GM12865 (cell line): ENCODE data around the gene AP2S1.
"Not testable (repeated sequence)": the region's sequence is repeated elsewhere in the genome, so short reads cannot be mapped to it uniquely, and the experiment has no call there.

Experiments used
- DNase-seq: peaks from one replicate; pipeline ENCODE4 v3.0.0; 2010; ENCODE audit warnings: low read depth
- H3K4me3 ChIP-seq: 2 replicates; pipeline ENCODE4 v1.5.1; 2011; ENCODE audit warnings: mild to moderate bottlenecking, low read depth, low read length, control low read depth
- CTCF ChIP-seq: IDR thresholded peaks from 2 replicates; pipeline ENCODE4 v1.5.1; 2011; ENCODE audit warnings: low read length, control low read depth, low read depth, inconsistent platforms; ENCODE audit not compliant: insufficient read depth; ENCODE audit errors: missing control alignments

The AP2S1 gene

DNA sequence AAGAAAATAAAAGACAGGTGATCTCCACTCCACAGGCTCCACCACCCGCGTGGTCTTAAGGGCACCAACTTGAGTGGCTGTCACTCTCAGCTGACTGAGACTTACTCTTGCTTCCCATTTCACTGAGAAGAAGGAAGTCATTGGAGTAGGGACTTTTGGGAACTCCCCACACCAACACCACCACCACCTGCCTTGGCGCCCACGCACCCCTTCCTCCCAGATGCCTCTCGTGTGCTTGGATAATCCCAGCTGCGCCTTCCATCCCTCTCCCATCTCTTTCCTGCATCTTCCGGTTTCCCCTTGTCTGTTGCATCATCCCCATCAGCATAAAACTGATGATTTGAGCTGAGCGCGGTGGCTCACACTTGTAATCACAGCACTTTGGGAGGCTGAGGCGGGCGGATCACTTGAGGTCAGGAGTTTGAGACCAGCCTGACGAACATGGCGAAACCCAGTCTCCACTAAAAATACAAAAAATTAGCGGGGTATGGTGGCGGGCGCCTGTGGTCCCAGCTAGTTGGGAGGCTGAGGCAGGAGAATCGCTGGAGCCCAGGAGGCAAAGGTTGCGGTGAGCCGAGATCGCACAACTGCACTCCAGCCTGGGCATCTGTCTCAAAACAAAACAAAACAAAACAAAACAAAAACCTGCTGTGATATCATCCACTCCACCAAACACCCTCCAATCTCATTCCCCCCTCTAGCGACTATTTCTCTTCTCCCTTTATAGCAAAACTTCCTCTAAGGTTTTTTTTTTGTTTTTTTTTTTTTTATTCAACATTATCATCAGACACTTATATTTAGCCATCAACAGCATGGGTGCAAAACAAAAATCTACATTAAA, 25.5 kb downstream of the AP2S1 start:
- TF ChIP-seq CTCF: peak; percentile 9
- DNase-seq: peak; percentile 58
- no peak overlapping the region; the same call in 1 of the 2 replicates for H3K4me3 ChIP-seq

DNA sequence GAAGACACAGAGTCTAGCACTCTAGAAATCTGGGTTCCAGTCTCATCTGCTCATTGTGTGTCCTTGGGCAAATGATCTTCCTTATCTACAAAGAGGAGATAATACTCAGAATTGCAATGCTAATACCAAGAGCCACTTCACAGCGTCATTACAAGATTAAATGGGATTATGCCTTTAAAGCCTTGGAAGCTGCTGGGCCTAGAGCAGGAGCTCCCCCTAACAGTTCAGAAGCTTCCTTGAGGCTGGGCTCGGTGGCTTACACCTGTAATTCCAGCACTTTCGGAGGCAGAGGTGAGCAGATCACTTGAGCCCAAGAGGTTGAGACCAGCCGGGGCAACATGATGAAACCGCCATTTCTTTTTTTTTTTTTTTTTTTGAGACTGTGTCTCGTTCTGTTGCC, 27.6 kb downstream of the AP2S1 start:
- TF ChIP-seq CTCF: no peak
- no peak overlapping the region for H3K4me3 ChIP-seq
- DNase-seq: no peak

DNA sequence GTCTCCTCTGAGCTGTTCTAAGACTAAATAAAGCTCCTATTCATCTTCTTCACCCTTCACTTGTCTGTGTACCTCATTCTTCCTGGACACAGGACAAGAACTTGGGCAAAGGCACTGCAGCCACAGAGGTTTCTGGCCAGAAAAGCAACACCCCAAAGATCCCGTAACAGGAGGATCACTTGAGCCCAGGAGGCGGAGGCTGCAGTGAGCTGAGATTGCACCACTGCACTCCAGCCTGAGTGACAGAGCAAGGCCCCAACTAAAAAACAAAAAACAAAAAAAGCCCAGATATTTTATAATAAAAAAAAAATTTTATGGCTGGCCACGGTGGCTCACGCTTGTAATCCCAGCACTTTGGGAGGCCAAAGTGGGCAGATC, 28.2 kb downstream of the AP2S1 start:
- DNase-seq, H3K4me3 ChIP-seq: not testable (repeated sequence)

DNA sequence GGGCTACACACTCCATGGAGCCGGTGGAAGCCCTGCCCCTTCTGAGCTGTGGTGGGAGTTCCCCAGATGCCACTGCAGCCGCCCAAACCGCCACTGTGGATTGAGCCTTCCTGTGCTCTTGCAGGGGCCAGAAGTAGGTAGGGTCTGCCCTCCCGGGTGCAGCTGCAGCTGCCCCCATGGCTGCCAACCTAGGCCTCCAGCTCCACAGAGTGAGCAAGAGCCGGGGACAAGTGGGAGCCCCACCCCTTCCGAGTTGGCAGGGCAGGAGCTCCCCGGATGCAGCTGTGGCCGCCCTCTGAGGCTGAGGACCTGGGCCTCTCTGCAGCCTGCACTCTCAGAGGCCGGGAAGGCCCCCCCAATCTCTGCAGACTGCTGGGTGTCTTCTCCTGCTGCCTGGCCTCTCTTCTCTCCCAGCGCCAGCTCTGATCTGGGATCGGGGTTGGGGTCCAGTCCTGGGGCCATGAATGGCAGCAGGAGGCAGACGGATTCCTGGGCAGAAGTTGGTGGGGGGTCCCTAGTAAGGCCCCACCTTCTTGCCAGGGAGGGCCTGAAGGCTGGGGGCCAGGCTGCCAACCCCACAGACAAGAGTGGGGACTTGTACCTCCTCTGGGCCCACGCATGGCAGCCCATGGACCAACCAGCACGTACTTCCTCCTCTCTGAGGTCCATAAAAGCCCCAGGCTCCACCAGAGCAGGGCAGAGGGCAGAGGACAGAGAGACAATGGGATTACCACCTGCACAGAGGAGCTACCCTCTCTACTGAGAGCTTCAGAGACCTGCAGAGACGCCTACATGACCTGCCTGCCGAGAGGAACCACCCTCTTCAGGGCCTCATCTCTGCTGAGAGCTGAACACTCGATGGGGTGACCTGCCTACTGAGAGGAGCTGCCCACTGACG, 28.9 kb downstream of the AP2S1 start:
- no peak for TF ChIP-seq CTCF
- peak; percentile 65 for DNase-seq
- peak overlapping the region; percentile 30 for H3K4me3 ChIP-seq

GRCh38 chr19:46818812-46819211, 31.8 kb downstream of the AP2S1 start:
- TF ChIP-seq CTCF: no peak
- H3K4me3 ChIP-seq: no peak overlapping the region
- DNase-seq: peak; percentile 53

- no peak for DNase-seq
- TF ChIP-seq CTCF: no peak
- no peak overlapping the region for H3K4me3 ChIP-seq
These were observed 34.6 kb downstream of the AP2S1 start for GRCh38 chr19:46815833-46816627.
